WERI-Rb-1 (cell line): ENCODE data around the gene TNFAIP1.

Experiments
- DNase-seq: peaks from one replicate; pipeline ENCODE4 v3.0.0-alpha.2; 2020
- H3K27ac ChIP-seq: fragments of 250-450 bp; sonication (Bioruptor Pico); 2 replicates; pipeline ENCODE4 v1.5.1; 2020; ENCODE audit warnings: mild to moderate bottlenecking, moderate library complexity
- H3K27me3 ChIP-seq: fragments of 250-450 bp; sonication (Bioruptor Pico); 2 replicates; pipeline ENCODE4 v1.5.1; 2021; ENCODE audit warnings: mild to moderate bottlenecking, low read depth, moderate library complexity; ENCODE audit not compliant: insufficient read depth, severe bottlenecking
- H3K36me3 ChIP-seq: fragments of 250-450 bp; sonication (Bioruptor Pico); 2 replicates; pipeline ENCODE4 v1.5.1; 2020; ENCODE audit warnings: mild to moderate bottlenecking, moderate library complexity
- H3K4me3 ChIP-seq: 2 replicates; pipeline ENCODE4 v1.5.1; 2011; ENCODE audit warnings: low read depth, mild to moderate bottlenecking, control low read depth, low read length
- H3K9me3 ChIP-seq: fragments of 250-450 bp; sonication (Bioruptor Pico); 2 replicates; pipeline ENCODE4 v1.5.1; 2021; ENCODE audit warnings: mild to moderate bottlenecking, moderate library complexity; ENCODE audit not compliant: severe bottlenecking
- TF ChIP-seq, protein P1 (sequence below): IDR thresholded peaks from 2 replicates; pipeline ENCODE4 v1.5.1; 2011; ENCODE audit warnings: low read depth, mild to moderate bottlenecking, control low read depth, inconsistent platforms, low read length

Gene TNFAIP1

DNA sequence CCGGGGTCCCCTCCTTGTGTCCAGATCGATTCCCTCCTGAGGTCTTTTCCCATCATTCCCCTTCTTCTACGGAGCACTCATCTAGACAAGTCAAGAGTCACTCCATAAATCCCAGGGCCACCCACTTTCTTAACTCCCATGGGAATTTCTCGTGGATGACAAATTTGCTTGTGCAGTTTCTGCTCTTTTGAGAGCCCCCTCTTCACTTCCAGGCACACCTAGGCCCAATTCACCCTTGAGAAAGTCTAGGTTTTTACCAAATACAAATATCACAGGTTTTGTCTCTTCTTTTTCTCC, 22.3 kb downstream of the TNFAIP1 start:
- Histone ChIP-seq H3K27me3 (no peaks in the 10 kb centered on the region), H3K36me3 (peaks cover 58% of the 10 kb centered on the region), H3K4me3 (peak overlapping the region; percentile 80), H3K27ac (peak overlapping the region; percentile 92), H3K9me3 (no peaks in the 10 kb centered on the region)
- DNase-seq, result no peak
- TF ChIP-seq, protein P1, sequence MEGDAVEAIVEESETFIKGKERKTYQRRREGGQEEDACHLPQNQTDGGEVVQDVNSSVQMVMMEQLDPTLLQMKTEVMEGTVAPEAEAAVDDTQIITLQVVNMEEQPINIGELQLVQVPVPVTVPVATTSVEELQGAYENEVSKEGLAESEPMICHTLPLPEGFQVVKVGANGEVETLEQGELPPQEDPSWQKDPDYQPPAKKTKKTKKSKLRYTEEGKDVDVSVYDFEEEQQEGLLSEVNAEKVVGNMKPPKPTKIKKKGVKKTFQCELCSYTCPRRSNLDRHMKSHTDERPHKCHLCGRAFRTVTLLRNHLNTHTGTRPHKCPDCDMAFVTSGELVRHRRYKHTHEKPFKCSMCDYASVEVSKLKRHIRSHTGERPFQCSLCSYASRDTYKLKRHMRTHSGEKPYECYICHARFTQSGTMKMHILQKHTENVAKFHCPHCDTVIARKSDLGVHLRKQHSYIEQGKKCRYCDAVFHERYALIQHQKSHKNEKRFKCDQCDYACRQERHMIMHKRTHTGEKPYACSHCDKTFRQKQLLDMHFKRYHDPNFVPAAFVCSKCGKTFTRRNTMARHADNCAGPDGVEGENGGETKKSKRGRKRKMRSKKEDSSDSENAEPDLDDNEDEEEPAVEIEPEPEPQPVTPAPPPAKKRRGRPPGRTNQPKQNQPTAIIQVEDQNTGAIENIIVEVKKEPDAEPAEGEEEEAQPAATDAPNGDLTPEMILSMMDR, result no peak

DNA sequence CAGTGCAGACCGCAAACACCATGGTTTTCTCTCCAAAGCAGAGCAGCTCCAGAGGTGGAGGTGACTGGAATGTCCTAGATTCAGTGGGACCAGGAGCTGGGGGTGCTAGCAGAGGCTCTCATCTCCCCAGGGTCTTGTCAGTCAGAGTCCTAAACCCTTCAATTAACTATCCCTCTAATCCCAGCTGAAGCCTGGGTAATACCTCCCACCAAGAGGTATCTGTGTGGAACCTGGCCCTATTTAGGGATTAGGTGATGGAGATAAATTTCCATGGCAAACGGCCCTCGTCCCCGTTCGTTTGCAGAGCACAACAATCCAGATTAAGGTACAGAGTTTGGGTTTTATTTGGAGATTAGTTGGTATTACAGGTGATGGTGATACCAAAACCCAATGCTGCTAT, 27.6 kb downstream of the TNFAIP1 start:
- Histone ChIP-seq H3K27ac (no peak overlapping the region), H3K4me3 (no peak overlapping the region), H3K36me3 (peaks cover 35% of the 10 kb centered on the region), H3K27me3 (no peaks in the 10 kb centered on the region), H3K9me3 (no peaks in the 10 kb centered on the region)
- DNase-seq, result peak; percentile 60
- TF ChIP-seq, protein P1, result no peak

DNA sequence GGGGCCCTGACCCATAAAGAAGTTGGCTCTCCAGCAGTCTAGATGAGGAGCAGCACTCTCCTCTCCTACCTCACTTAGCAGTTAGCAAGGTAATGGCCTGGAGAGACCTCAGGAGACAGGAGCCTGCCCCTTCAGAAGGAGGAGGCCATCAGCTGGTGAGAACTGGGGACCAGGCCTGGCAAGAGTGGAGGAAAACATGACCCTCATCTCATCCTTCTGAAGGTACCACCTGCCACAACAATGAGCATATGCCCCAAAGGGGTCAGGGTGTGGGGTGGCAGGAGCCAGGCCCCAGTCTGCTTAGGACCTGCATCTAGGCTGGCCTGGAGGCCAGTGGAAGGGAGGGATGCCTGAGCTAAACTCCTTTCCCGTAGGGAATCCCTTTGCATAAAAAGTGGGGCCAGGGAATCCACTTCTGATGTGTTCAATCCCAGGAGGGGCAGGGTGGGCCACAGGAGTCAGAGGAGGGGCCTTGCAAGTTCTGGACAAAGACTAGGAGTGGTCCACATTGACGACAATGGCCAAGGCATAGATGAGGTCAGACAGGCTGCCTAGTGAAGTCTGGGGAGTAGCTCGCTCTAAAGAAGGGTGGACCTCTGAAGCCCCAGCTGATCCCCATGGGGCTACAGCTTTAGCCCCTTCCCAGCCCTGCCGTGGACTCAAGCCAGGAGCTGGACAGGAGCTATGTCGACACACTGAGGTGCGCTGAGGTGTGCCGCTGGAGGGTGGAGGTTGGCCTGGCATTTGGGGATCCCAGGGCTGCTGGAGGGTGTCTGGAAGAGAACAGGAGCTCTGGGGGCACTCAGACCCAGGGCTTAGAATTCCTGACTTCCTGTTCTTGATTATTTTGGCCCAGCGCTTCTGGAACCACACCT, 28.5 kb downstream of the TNFAIP1 start:
- Histone ChIP-seq H3K4me3 (no peak overlapping the region), H3K27ac (peak overlapping the region; percentile 83), H3K27me3 (no peaks in the 10 kb centered on the region), H3K9me3 (no peaks in the 10 kb centered on the region), H3K36me3 (peaks cover 31% of the 10 kb centered on the region)
- no peak for DNase-seq
- TF ChIP-seq, protein P1, result no peak

DNA sequence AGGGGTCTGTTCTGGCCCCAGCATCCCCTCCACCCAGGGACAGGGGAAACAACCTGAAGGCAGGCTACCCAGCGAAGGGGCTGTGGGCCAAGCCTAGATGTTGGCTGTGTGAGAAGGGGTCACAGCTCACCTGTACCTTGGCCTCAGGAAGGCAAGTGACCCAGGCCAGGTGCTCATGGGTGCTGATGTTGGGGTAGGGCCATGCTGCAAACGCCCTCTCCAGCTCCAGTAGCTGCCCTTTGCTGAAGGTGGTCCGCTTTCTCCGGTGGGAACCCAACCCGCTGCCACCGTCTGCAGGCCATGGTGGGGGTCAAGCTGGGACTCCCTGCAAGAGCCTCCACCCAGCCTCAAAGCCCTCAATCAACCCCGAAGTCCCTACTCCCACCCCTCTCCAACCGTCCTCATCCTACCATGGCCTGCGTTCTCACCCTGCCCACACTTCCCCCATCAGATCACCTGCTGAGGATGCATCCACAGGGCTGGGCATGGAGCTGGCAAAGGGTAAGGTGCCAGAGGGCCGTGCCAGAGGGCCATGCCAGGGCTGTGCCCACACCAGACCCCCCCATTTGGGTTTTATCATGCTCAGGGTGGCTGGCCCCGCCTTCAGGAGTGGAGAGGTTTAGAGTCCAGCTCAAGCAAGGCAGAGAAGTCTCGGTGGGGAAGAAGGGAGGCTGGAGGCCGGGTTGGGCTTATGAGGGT, 29.3 kb downstream of the TNFAIP1 start, which contains the start of gene SEBOX:
Gene SEBOX (minus strand): TSS at position 535 of the 699 bp plus-strand sequence. CDS start 48 bp downstream, at position 487.
- no peaks in the 10 kb centered on the region for H3K27me3 ChIP-seq
- H3K9me3 ChIP-seq, result no peaks in the 10 kb centered on the region
- TF ChIP-seq, protein P1, result no peak
- no peak for DNase-seq
- peak within 1 kb of the TSS; percentile 83 for H3K27ac ChIP-seq
- no peak within 1 kb of the TSS for H3K4me3 ChIP-seq
- H3K36me3 ChIP-seq, result peaks cover 24% of the 10 kb centered on the region

DNA sequence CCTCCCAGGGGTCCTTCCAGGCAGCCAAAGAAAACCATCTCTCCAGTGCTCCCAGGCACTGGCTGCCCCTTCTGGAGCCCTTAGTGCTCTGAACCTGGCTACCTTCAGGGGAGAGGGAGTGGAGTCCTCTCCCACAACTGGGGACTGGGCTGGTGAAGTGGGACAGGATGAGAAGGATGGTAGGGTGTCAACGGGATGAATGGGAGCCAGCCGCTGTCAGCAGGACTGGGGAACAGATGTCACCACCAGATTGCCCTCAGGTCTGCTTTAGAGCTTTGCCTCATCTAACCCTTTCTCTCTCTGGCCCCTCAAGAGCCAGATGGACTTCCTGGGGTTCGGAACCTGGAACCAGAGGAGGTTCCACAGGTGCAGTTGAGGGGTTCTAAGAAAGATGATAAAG, 29.9 kb downstream of the TNFAIP1 start:
- Histone ChIP-seq H3K27ac (peak overlapping the region; percentile 83), H3K36me3 (peaks cover 18% of the 10 kb centered on the region), H3K27me3 (no peaks in the 10 kb centered on the region), H3K4me3 (no peak overlapping the region), H3K9me3 (no peaks in the 10 kb centered on the region)
- peak; percentile 81 for DNase-seq
- TF ChIP-seq, protein P1, result no peak
